HAP-1 (cell line): ENCODE results near the gene ARV1.
"Not testable (repeated sequence)": the region's sequence is repeated elsewhere in the genome, so short reads cannot be mapped to it uniquely, and the experiment has no call there.

Experiments
- DNase-seq, 2 experiments: peaks; one replicate each; pipeline ENCODE4 v3.0.0-alpha.2; 2016 to 2020; ENCODE audit warnings: low spot score in 2 of 2
- H3K27me3 ChIP-seq: fragments of 250-450 bp; sonication (Bioruptor Pico); 2 replicates; pipeline ENCODE4 v1.5.1; 2020; ENCODE audit warnings: low read depth, mild to moderate bottlenecking, moderate library complexity
- H3K36me3 ChIP-seq: fragments of 250-450 bp; sonication (Bioruptor Pico); replicated peaks from 2 replicates; pipeline ENCODE4 v1.5.1; 2020; ENCODE audit warnings: mild to moderate bottlenecking
- H3K4me1 ChIP-seq: fragments of 250-450 bp; sonication (Bioruptor Pico); 2 replicates; pipeline ENCODE4 v1.5.1; 2020; ENCODE audit warnings: mild to moderate bottlenecking
- H3K4me3 ChIP-seq: fragments of 250-450 bp; sonication (Bioruptor Pico); 2 replicates; pipeline ENCODE4 v1.5.1; 2020; ENCODE audit warnings: mild to moderate bottlenecking, moderate library complexity
- H3K9me3 ChIP-seq: fragments of 250-450 bp; sonication (Bioruptor Pico); 2 replicates; pipeline ENCODE4 v1.5.1; 2020; ENCODE audit warnings: mild to moderate bottlenecking, moderate library complexity
- in situ Hi-C: fragments of 300-500 bp; cut with MboI; formaldehyde crosslinking; loops from 3 replicates; pipeline ENCODE4 v1.14.3; 2020; ENCODE audit warnings: low sequenced_read_pairs, inconsistent platforms, mixed read lengths

The ARV1 gene

GRCh38 chr1:231035799-231036198 is 56.9 kb downstream of the ARV1 start:
- Histone ChIP-seq H3K4me1 (peaks cover 4% of the 10 kb centered on the region; the same call in 1 of the 2 replicates), H3K27me3 (no peaks in the 10 kb centered on the region), H3K4me3 (no peak overlapping the region), H3K9me3 (no peaks in the 10 kb centered on the region), H3K36me3 (no peaks in the 10 kb centered on the region)
- no peak for DNase-seq
- in situ Hi-C loops = no loop called here

DNA sequence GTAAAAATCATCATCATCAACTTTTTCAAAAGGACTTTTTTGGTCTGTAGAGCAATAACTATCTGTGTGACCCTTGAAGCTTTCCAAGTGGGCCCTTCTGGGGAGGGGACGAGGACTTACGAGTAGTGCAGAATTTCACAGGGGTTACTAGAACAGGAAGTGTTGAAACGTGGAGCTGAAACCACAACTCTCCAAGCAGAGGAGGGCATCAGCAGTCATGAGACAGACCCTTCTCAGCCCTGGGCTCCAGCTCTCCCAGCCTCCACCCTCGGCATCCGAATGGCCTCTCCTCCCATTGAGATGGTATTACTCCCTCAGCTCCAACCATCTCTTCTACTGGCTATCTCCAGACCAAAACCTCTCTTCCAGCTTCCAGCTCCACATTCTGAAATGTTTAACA is 57.5 kb downstream of the ARV1 start:
- Histone ChIP-seq H3K9me3 (no peaks in the 10 kb centered on the region), H3K4me1 (peaks cover 4% of the 10 kb centered on the region), H3K27me3 (no peaks in the 10 kb centered on the region), H3K4me3 (no peak overlapping the region), H3K36me3 (no peaks in the 10 kb centered on the region)
- in situ Hi-C loops = no loop called here
- no peak for DNase-seq

GRCh38 chr1:231037585-231038517 is 59.0 kb downstream of the ARV1 start:
- Histone ChIP-seq H3K27me3 (no peaks in the 10 kb centered on the region), H3K4me3 (no peak overlapping the region), H3K4me1 (peaks cover 4% of the 10 kb centered on the region), H3K36me3 (no peaks in the 10 kb centered on the region), H3K9me3 (no peaks in the 10 kb centered on the region)
- DNase-seq = no peak
- in situ Hi-C loops = no loop called here

DNA sequence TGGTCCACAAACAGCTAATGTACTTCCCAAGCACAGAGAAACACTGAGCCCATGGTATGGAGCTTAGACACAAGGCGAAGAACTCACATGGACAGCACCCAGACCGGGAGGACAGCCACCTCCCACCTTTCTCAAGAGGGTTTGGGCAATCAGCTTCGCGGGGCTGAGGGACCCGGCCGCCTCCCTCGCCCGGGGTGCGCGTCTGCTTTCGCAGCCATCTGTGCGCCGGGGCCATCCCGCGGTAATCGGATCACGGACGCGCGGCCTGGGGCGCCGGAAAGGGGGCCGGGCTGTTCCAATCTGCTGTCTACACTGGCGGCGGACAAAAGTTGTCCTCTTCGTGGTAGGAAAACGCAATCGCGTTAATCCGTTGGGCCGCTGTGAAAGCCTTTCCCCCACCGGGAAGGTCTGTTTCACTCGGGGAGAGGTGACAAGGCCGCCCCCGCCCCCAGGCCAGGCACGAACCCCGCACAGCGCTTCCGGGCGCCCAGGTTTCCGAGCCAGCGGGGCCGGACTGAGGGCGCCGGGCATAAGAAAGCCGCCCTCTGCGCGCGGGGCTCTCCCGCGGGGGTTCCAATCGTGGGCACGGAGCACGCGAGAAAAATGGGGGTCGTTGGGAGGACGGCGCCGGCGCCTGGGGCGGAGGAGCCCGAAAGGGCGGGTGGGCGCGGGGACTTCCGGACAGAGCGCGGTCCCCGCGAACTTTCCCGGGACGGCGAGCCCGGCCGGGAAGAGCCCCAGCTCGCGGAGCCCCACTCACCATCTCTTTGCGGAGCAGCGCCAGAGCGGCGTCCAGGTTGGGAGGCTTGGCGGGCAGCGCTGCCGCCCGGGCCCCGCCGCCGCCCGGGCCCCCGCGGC is 60.5 kb downstream of the ARV1 start:
- Histone ChIP-seq H3K27me3 (no peaks in the 10 kb centered on the region), H3K36me3 (no peaks in the 10 kb centered on the region), H3K4me1 (peaks cover 4% of the 10 kb centered on the region), H3K9me3 (no peaks in the 10 kb centered on the region), H3K4me3 (peak overlapping the region; percentile 73)
- DNase-seq = peak; percentile 19 to 65
- in situ Hi-C loops = no loop called here

- no peaks in the 10 kb centered on the region for H3K36me3 ChIP-seq
- H3K9me3 ChIP-seq = no peaks in the 10 kb centered on the region; the same call in 1 of the 2 replicates
- DNase-seq = peak; percentile 18 to 80
- in situ Hi-C loops = no loop called here
- peaks cover under 1% of the 10 kb centered on the region for H3K27me3 ChIP-seq
- peak within 1 kb of the TSS; percentile 73 for H3K4me3 ChIP-seq
- peaks cover 4% of the 10 kb centered on the region for H3K4me1 ChIP-seq
Measured at GRCh38 chr1:231040019-231040799, 61.3 kb downstream of the ARV1 start, which contains the start of gene FAM89A. FAM89A (minus strand) TSS chr1:231040254; CDS start chr1:231040211, 43 bp downstream.

DNA sequence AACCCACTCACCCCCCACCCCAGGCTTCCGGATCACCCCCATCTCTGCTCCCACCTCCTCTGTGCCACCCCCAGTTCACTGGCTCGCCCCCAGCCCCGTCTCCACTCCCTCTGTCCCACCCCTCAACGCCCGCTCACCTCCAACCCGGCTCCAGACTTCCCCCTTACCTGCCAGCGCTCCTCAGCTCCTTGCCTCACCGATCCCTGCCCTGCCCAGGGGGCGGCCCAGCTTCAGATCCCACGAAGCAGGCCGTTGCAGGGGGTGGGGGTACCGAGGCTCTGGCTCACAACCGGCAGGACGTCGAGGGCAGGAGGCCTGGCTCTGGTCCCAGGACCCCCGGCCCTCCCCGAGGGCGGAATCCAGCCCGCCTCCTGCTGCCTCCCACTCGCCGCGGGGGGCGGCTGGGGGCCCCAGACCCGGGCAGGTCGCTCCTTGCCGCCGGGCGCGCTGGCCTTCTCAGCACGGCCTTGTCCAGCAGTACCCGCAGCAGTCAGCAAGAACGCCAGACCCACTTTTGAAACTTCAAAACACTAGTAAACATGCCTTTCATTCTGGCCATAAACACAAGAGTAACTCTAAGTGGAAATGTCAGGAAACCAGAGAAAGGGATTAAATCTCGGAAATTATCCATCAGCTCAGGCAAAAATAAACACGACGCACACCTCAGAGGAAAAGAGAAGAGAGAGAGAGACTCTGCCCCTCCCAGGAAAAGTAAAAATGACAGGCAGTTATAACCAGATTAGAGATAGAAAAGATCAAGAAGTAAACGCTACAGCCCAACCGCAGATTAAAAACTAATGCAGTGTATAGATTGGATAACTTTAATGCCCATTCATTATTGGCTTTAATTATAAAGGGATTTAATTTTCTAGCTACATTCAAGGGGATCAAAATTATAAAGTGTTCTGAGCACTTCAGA is 62.2 kb downstream of the ARV1 start:
- Histone ChIP-seq H3K9me3 (no peaks in the 10 kb centered on the region; the same call in 1 of the 2 replicates), H3K27me3 (peaks cover 3% of the 10 kb centered on the region), H3K36me3 (no peaks in the 10 kb centered on the region), H3K4me1 (peaks cover 4% of the 10 kb centered on the region), H3K4me3 (no peak overlapping the region)
- DNase-seq = peak in 1 of 2 experiments; percentile 13
- in situ Hi-C loops = no loop called here

- in situ Hi-C loops = no loop called here
- Histone ChIP-seq H3K9me3 (no peaks in the 10 kb centered on the region; the same call in 1 of the 2 replicates), H3K4me1 (peaks cover 4% of the 10 kb centered on the region), H3K36me3 (no peaks in the 10 kb centered on the region), H3K27me3 (peaks cover 4% of the 10 kb centered on the region), H3K4me3 (no peak overlapping the region)
- no peak for DNase-seq
Measured at GRCh38 chr1:231041719-231042261, 62.9 kb downstream of the ARV1 start.

DNA sequence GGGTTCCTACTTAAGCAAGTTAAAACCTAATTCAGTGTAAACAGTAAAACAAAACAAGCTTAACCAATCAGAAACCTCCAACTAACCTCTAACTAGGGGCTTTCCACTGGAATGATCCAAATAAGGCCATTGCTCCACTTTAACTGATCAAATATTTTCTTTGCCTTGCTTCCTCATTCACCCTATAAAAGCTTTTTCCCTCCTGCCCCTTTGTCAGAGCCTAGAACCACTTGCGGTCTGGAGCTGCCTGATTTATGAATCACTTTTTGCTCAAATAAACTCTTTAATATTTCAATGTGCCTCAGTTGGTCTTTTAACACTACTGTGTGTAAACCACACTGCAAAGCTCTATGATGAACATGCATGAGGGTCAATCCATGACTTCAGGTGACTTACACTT is 65.7 kb downstream of the ARV1 start:
- in situ Hi-C loops = no loop called here
- no peak for DNase-seq
- H3K4me3 ChIP-seq = no peak overlapping the region
- no peaks in the 10 kb centered on the region; the same call in 1 of the 2 replicates for H3K4me1 ChIP-seq
- peaks cover 8% of the 10 kb centered on the region for H3K27me3 ChIP-seq
- no peaks in the 10 kb centered on the region; the same call in 1 of the 2 replicates for H3K9me3 ChIP-seq
- no peaks in the 10 kb centered on the region for H3K36me3 ChIP-seq

- in situ Hi-C loops = no loop called here
- Histone ChIP-seq H3K36me3 (no peaks in the 10 kb centered on the region), H3K4me1 (no peaks in the 10 kb centered on the region; the same call in 1 of the 2 replicates), H3K27me3 (peaks cover 8% of the 10 kb centered on the region), H3K4me3 (no peak overlapping the region), H3K9me3 (no peaks in the 10 kb centered on the region; the same call in 1 of the 2 replicates)
- no peak for DNase-seq
Measured at GRCh38 chr1:231045286-231045685, 66.4 kb downstream of the ARV1 start.

- DNase-seq, H3K36me3 ChIP-seq, H3K9me3 ChIP-seq, in situ Hi-C loops, H3K27me3 ChIP-seq, H3K4me1 ChIP-seq, H3K4me3 ChIP-seq: not testable (repeated sequence)
Measured at GRCh38 chr1:231045921-231046729, 67.2 kb downstream of the ARV1 start.

GRCh38 chr1:231046730-231047395 is 68.0 kb downstream of the ARV1 start:
- Histone ChIP-seq H3K36me3 (no peaks in the 10 kb centered on the region), H3K4me1 (no peaks in the 10 kb centered on the region), H3K27me3 (peaks cover 8% of the 10 kb centered on the region), H3K4me3 (no peak overlapping the region), H3K9me3 (no peaks in the 10 kb centered on the region; the same call in 1 of the 2 replicates)
- DNase-seq = no peak
- in situ Hi-C loops = no loop called here
